Activated CD8-positive, alpha-beta memory T cell treated with anti-CD3 and anti-CD28 coated beads for 36 hours (primary cell): ENCODE measurements around the gene OR5L1. TPM values are rescaled to one million over a fixed set of nuclear protein-coding genes. Genes with fewer than 3 reads are reported as not detected.

Experiments used
- CTCF ChIA-PET: fragments of 350-600 bp; sonication (Branson Sonifier 250); formaldehyde crosslinking; loops from one replicate; lab custom pipeline; 2021; ENCODE audit warnings: antibody characterized with exemption; lab: Charles Lee
- POLR2A ChIA-PET: fragments of 350-600 bp; sonication (Branson Sonifier 250); formaldehyde crosslinking; loops from one replicate; lab custom pipeline; 2021; ENCODE audit warnings: antibody characterized with exemption; lab: Charles Lee
- total RNA-seq, 2 experiments: library from RNA; stranded (reverse); gene quantifications; one replicate each; pipeline ENCODE4 v1.2.3, GENCODE V29; 2021

The OR5L1 gene
- total RNA-seq = not detected

GRCh38 chr11:55811067-55811466, at the start of gene OR5L1:
Gene OR5L1, plus strand, starts transcription at chr11:55811367. Its CDS starts 100 bp downstream, at chr11:55811467.
- ChIA-PET POLR2A (no interaction called here), CTCF (no interaction called here)

GRCh38 chr11:55773138-55773537, 38.0 kb upstream of the OR5L1 start, which contains the start of gene OR5D13:
Gene OR5D13, plus strand, starts transcription at chr11:55773438. Its CDS starts 0 bp downstream, at chr11:55773438.
- CTCF ChIA-PET = no interaction called here
- POLR2A ChIA-PET = no interaction called here

GRCh38 chr11:55791606-55792005, 19.6 kb upstream of the OR5L1 start:
- CTCF ChIA-PET = no interaction called here
- POLR2A ChIA-PET = no interaction called here

GRCh38 chr11:55793321-55793720, 17.8 kb upstream of the OR5L1 start:
- POLR2A ChIA-PET = no interaction called here
- CTCF ChIA-PET = no interaction called here

- POLR2A ChIA-PET = no interaction called here
- CTCF ChIA-PET = no interaction called here
These were observed 15.9 kb upstream of the OR5L1 start, which contains the start of gene OR5D14 for GRCh38 chr11:55795256-55795655. Gene OR5D14, plus strand, starts transcription at chr11:55795556. Its CDS starts 0 bp downstream, at chr11:55795556.

GRCh38 chr11:55806248-55806647, 4.9 kb upstream of the OR5L1 start:
- ChIA-PET CTCF (no interaction called here), POLR2A (no interaction called here)

- CTCF ChIA-PET = no interaction called here
- POLR2A ChIA-PET = no interaction called here
These were observed 8.2 kb downstream of the OR5L1 start, which contains the start of gene OR5D18 for GRCh38 chr11:55819330-55819729. Gene OR5D18, plus strand, starts transcription at chr11:55819630. Its CDS starts 0 bp downstream, at chr11:55819630.

GRCh38 chr11:55826919-55827318, 15.8 kb downstream of the OR5L1 start, which contains the start of gene OR5L2:
Gene OR5L2, plus strand, starts transcription at chr11:55827219. Its CDS starts 0 bp downstream, at chr11:55827219.
- CTCF ChIA-PET = no interaction called here
- POLR2A ChIA-PET = no interaction called here

GRCh38 chr11:55838452-55838851, 27.3 kb downstream of the OR5L1 start, which contains the start of gene OR5D16:
Gene OR5D16, plus strand, starts transcription at chr11:55838752. Its CDS starts 0 bp downstream, at chr11:55838752.
- ChIA-PET CTCF (no interaction called here), POLR2A (no interaction called here)

GRCh38 chr11:55847453-55847852, 36.3 kb downstream of the OR5L1 start:
- ChIA-PET POLR2A (no interaction called here), CTCF (no interaction called here)

GRCh38 chr11:55849037-55849436, 37.9 kb downstream of the OR5L1 start:
- ChIA-PET CTCF (no interaction called here), POLR2A (no interaction called here)

GRCh38 chr11:55852141-55852540, 41.0 kb downstream of the OR5L1 start:
- POLR2A ChIA-PET = no interaction called here
- CTCF ChIA-PET = no interaction called here

GRCh38 chr11:55854704-55855103, 43.5 kb downstream of the OR5L1 start:
- ChIA-PET POLR2A (no interaction called here), CTCF (no interaction called here)

Other genes with a start within 250 kb of the OR5L1 start
- not detected for gene OR4C16, start 239.2 kb upstream of the OR5L1 start, total RNA-seq
- not detected for gene OR4C11, start 203.7 kb upstream of the OR5L1 start, total RNA-seq
- gene OR4P4, start 176.3 kb upstream of the OR5L1 start, total RNA-seq = not detected
- not detected for gene OR4S2, start 163.0 kb upstream of the OR5L1 start, total RNA-seq
- gene OR4C6, start 149.2 kb upstream of the OR5L1 start, total RNA-seq = not detected
- not detected for gene OR5D13, start 37.9 kb upstream of the OR5L1 start, total RNA-seq
- gene OR5D14, start 15.8 kb upstream of the OR5L1 start, total RNA-seq = not detected
- not detected for gene OR5D18, start 8.3 kb downstream of the OR5L1 start, total RNA-seq
- not detected for gene OR5L2, start 15.9 kb downstream of the OR5L1 start, total RNA-seq
- not detected for gene OR5D16, start 27.4 kb downstream of the OR5L1 start, total RNA-seq
- gene TRIM51, start 71.9 kb downstream of the OR5L1 start, total RNA-seq = not detected
- not detected for gene OR5W2, start 103.2 kb downstream of the OR5L1 start, total RNA-seq
- not detected for gene OR5I1, start 125.0 kb downstream of the OR5L1 start, total RNA-seq
- gene OR10AG1, start 158.6 kb downstream of the OR5L1 start, total RNA-seq = not detected
- gene OR5F1, start 183.3 kb downstream of the OR5L1 start, total RNA-seq = not detected
- gene OR5AS1, start 216.3 kb downstream of the OR5L1 start, total RNA-seq = not detected